Adrenal gland (tissue), 12 donors: ENCODE data around the gene PRKN. TPM values are rescaled to one million over a fixed set of nuclear protein-coding genes. Genes with fewer than 3 reads are reported as not detected.
A peak's percentile ranks its signal among the peaks of the same experiment; 100 is the strongest.

ENCODE experiments used
- DNase-seq, 7 donors: peaks; one replicate each; pipeline ENCODE4 v3.0.0-alpha.2; 2019 to 2020
- H3K27ac ChIP-seq, 5 donors: fragments of 200-600 bp; sonication (generic) in 4 of 5; 1 replicate in 3 of 5; 2 replicates in 2 of 5; pipeline versions ENCODE4 v1.5.1 to v1.8.0; 2016 to 2020; ENCODE audit warnings: mild to moderate bottlenecking in 1 of 5
- H3K27me3 ChIP-seq: fragments of 200-600 bp; 2 replicates; pipeline ENCODE4 v1.8.0; 2021
- H3K36me3 ChIP-seq, 2 donors: fragments of 200-600 bp; replicated peaks in 1 of 2; 1 replicate in 1 of 2; 2 replicates in 1 of 2; pipeline versions ENCODE4 v1.5.1 to v1.8.0; 2018 to 2022
- H3K4me1 ChIP-seq, 2 donors: fragments of 200-600 bp; replicated peaks in 1 of 2; 1 replicate in 1 of 2; 2 replicates in 1 of 2; pipeline versions ENCODE4 v1.5.1 to v1.8.0; 2018 to 2021
- H3K4me3 ChIP-seq, 4 donors: fragments of 200-600 bp; sonication (generic) in 3 of 4; one replicate each; pipeline ENCODE4 v1.5.1; 2016 to 2018
- H3K9me3 ChIP-seq, 3 donors: fragments of 200-600 bp; sonication (generic) in 1 of 3; replicated peaks in 1 of 3; 1 replicate in 2 of 3; 2 replicates in 1 of 3; pipeline versions ENCODE4 v1.5.1 to v1.8.0; 2016 to 2021
- POLR2A ChIP-seq, 2 donors: fragments of 450-650 bp; IDR thresholded peaks; one replicate each; pipeline ENCODE4 v1.6.1; 2017; ENCODE audit warnings: antibody characterized with exemption in 2 of 2, mild to moderate bottlenecking in 2 of 2, moderate library complexity in 1 of 2
- WGBS, 4 donors: extraction: QIAGEN DNeasy Blood & Tissue Kit in 2 of 4; methylation state at CpG; one replicate each; pipeline versions ENCODE4 v1.1.5 to v1.1.7; 2013 to 2017; 5-methylcytosine and 5-hydroxymethylcytosine counted together
- intact Hi-C, 2 donors: fragments of 100-400 bp; cut with DNase I; formaldehyde crosslinking; loops; one replicate each; pipeline versions ENCODE4 v1.14.1 to v1.15.0; 2022 to 2023
- polyA plus RNA-seq, 3 donors: library from polyadenylated mRNA; stranded (reverse); fragments of 200-250 nt in 2 of 3; fragments of 350-450 nt in 1 of 3; fragmentation: Illumina TruSeq in 1 of 3; extraction: RNeasy Lipid Tissue Mini Kit (QIAGEN cat#74804) in 1 of 3; gene quantifications; one replicate each; pipeline ENCODE4 v1.2.3, GENCODE V29; 2013 to 2014
- total RNA-seq, 9 donors: library from RNA; depleted of rRNA in 4 of 9; stranded (reverse); fragments of >200 nt in 4 of 9; fragments of 120-200 nt in 1 of 9; fragmentation: NEBNext Ultra II Directional in 1 of 9; extraction: Animal tissue kit (Norgen Biotek cat#: 25700) in 1 of 9; gene quantifications; one replicate each; pipeline versions ENCODE4 v1.1.0 to v1.2.4, GENCODE V29; 2013 to 2023
- TF ChIP-seq, protein P1 (sequence below), 6 experiments: fragments of 450-650 bp in 4 of 6; fragments of 200-600 bp in 2 of 6; sonication (generic) in 1 of 6; IDR thresholded peaks; 1 replicate in 5 of 6; 2 replicates in 1 of 6; pipeline versions ENCODE4 v1.5.1 to v1.8.0; 2016 to 2021; ENCODE audit warnings: antibody characterized with exemption in 6 of 6, mild to moderate bottlenecking in 2 of 6, moderate library complexity in 1 of 6
- donor health status: healthy with polysubstance abuse.
- donor health status: Bipolar disorder and iron deficiency.
- donor health status: DM: yes; HTN: yes; CAD: no.
- donor health status: DM: no; HTN: no; CAD: no.
- donor health status: DM: no; HTN: no; CAD: no.
- donor health status: DM: yes; HTN: yes; CAD: no.

Gene PRKN
- total and polyA plus RNA-seq, 12 donors, result 1.9 to 159 (median 13.3) TPM

DNA sequence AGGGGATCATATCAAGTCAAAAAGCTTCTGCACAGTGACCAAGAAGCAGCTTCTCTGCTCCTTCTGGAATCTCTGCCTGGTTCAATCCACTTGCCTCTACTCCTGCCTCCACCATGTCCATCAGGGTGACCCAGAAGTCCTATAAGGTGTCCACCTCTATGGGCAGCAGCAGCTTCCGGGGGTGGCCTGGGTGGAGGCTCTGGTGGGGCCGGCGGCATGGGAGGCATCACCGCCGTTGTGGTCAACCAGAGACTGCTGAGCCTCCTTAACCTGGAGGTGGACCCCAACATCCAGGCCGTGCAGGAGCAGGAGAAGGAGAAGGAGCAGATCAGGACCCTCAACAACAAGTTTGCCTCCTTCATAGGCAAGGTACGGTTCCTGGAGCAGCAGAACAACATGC lies 159.3 kb downstream of the PRKN start:
- 94 to 100% (median 97%) methylated on average over 6 to 7 of the region's 7 CpGs for WGBS, 4 donors
- no peaks in the 10 kb centered on the region for H3K4me1 ChIP-seq
- H3K27me3 ChIP-seq, result no peaks in the 10 kb centered on the region
- H3K9me3 ChIP-seq, result peaks cover 0 to 7% (median 5%) of the 10 kb centered on the region in 3 donors
- DNase-seq, result no peak
- H3K4me3 ChIP-seq, result no peak overlapping the region
- H3K27ac ChIP-seq, result no peak overlapping the region
- TF ChIP-seq, protein P1, sequence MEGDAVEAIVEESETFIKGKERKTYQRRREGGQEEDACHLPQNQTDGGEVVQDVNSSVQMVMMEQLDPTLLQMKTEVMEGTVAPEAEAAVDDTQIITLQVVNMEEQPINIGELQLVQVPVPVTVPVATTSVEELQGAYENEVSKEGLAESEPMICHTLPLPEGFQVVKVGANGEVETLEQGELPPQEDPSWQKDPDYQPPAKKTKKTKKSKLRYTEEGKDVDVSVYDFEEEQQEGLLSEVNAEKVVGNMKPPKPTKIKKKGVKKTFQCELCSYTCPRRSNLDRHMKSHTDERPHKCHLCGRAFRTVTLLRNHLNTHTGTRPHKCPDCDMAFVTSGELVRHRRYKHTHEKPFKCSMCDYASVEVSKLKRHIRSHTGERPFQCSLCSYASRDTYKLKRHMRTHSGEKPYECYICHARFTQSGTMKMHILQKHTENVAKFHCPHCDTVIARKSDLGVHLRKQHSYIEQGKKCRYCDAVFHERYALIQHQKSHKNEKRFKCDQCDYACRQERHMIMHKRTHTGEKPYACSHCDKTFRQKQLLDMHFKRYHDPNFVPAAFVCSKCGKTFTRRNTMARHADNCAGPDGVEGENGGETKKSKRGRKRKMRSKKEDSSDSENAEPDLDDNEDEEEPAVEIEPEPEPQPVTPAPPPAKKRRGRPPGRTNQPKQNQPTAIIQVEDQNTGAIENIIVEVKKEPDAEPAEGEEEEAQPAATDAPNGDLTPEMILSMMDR (IDR thresholded peaks at IDR 0.05), result no peak
- no peak for TF ChIP-seq POLR2A (IDR thresholded peaks at IDR 0.05)
- no peaks in the 10 kb centered on the region for H3K36me3 ChIP-seq
- intact Hi-C loops, result no loop called here

DNA sequence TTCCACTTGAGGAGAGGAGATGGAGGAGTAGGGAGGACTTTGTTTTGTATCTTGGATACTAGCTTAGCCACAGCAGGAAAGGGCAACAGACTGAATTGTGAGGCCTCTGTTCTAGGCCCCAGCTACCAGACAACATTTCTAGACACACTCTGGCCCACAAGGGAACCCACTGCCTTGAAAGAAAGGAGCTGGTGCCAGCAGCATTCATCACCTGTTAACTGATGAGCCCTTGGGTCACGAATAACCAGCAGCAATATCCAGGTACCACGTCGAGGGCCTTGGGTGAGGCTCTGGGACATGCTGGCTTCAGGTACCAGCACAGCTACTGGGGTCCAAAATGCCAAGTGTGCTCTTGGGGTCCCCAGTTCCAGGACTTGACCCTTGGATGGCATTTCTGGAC lies 165.5 kb downstream of the PRKN start:
- Histone ChIP-seq H3K4me1 (no peaks in the 10 kb centered on the region), H3K9me3 (peaks cover 0 to under 1% (median 0%) of the 10 kb centered on the region in 3 donors), H3K27me3 (no peaks in the 10 kb centered on the region), H3K27ac (no peak overlapping the region), H3K36me3 (no peaks in the 10 kb centered on the region), H3K4me3 (no peak overlapping the region)
- TF ChIP-seq, protein P1 (IDR thresholded peaks at IDR 0.05), result no peak
- TF ChIP-seq POLR2A (IDR thresholded peaks at IDR 0.05), result no peak
- intact Hi-C loops, result no loop called here
- 90 to 97% (median 97%) methylated on average over 3 of the region's 3 CpGs; no CpG with 5 or more reads in 1 of the 4 donors for WGBS, 4 donors
- DNase-seq, result no peak

DNA sequence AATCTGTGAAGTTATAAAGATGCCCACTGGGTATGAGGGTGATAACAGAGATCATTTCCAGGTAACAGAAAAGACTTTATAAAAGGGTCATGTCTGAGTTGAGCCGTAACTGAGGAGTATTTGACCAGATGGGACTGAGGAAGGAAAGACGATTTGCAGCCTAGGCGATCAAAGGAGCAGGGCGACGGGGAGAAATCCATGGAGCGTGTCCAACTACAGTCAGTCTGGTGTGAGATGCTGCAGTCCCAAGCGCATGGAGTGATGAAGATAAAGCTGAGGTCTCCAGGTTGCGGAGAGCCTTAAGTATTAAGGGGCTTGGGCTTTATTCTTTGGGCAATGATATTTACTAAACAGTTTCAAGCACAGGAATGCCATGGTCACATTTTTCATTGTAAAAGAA lies 166.7 kb downstream of the PRKN start:
- Histone ChIP-seq H3K4me1 (no peaks in the 10 kb centered on the region), H3K4me3 (no peak overlapping the region), H3K27ac (no peak overlapping the region), H3K9me3 (no peaks in the 10 kb centered on the region), H3K27me3 (no peaks in the 10 kb centered on the region), H3K36me3 (no peaks in the 10 kb centered on the region)
- 88 to 93% (median 91%) methylated on average over 8 of the region's 8 CpGs for WGBS, 4 donors
- DNase-seq, result no peak
- intact Hi-C loops, result no loop called here
- TF ChIP-seq POLR2A (IDR thresholded peaks at IDR 0.05), result no peak
- TF ChIP-seq, protein P1 (IDR thresholded peaks at IDR 0.05), result no peak

DNA sequence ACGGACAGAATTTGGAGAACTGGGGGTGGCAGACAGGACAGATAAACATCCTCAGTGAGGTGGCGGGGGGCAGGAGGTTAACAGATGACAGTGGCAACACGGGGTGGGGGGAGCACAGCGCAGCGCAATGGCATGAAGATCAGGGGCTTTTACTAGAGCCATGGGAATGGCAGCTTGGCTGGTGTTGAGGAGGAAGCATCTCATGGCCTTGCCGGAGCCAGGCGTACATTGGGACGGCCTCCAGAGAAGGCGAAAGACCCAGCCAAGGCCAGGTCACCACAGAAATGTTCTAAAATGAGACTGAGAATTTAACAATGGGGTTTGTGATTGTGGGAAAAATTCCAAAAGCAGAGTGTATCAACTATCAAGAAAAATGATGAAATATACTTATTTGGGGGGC lies 173.0 kb downstream of the PRKN start:
- Histone ChIP-seq H3K9me3 (no peaks in the 10 kb centered on the region), H3K27ac (no peak overlapping the region), H3K4me3 (no peak overlapping the region), H3K27me3 (no peaks in the 10 kb centered on the region), H3K36me3 (no peaks in the 10 kb centered on the region), H3K4me1 (peaks cover 0 to 4% of the 10 kb centered on the region in 2 donors)
- TF ChIP-seq, protein P1 (IDR thresholded peaks at IDR 0.05), result no peak
- TF ChIP-seq POLR2A (IDR thresholded peaks at IDR 0.05), result no peak
- WGBS, 4 donors, result 70 to 74% (median 71%) methylated on average over 9 of the region's 9 CpGs
- DNase-seq, result peak in 6 of 7 donors; percentile 18 to 56 (median 36)
- intact Hi-C loops, result loop anchor here in 1 of 2 donors (10.0 kb wide), 1 partner anchor 180 kb away; no protein-coding TSS in a partner anchor
